Fibroblast of skin of right quadriceps (primary cell): ENCODE results near the gene STYXL1.
"Not testable (repeated sequence)": the region's sequence is repeated elsewhere in the genome, so short reads cannot be mapped to it uniquely, and the experiment has no call there.

ENCODE experiments used
- DNase-seq: peaks from one replicate; pipeline ENCODE4 v3.0.0-alpha.2; 2013

STYXL1 gene

GRCh38 chr7:76023002-76023401, 24.8 kb downstream of the STYXL1 start:
- no peak for DNase-seq

- DNase-seq = no peak
Measured at GRCh38 chr7:76022026-76022780, 25.6 kb downstream of the STYXL1 start.

- peak; percentile 41 for DNase-seq
Measured at GRCh38 chr7:76020031-76020714, 27.6 kb downstream of the STYXL1 start.

- not testable (repeated sequence) for DNase-seq
Measured at GRCh38 chr7:76018520-76018919, 29.3 kb downstream of the STYXL1 start.

- no peak for DNase-seq
Measured at GRCh38 chr7:76016191-76016947, 31.4 kb downstream of the STYXL1 start.

- peak; percentile 51 for DNase-seq
Measured at GRCh38 chr7:76011442-76011861, 36.3 kb downstream of the STYXL1 start.

GRCh38 chr7:76009672-76010600, 37.9 kb downstream of the STYXL1 start:
- DNase-seq = no peak

- no peak for DNase-seq
Measured at GRCh38 chr7:76008156-76008687, 39.6 kb downstream of the STYXL1 start.

- not testable (repeated sequence) for DNase-seq
Measured at GRCh38 chr7:76005004-76005403, 42.8 kb downstream of the STYXL1 start.

- DNase-seq = no peak
Measured at GRCh38 chr7:76003351-76003750, 44.4 kb downstream of the STYXL1 start.

- DNase-seq = no peak
Measured at GRCh38 chr7:76002822-76003221, 45.0 kb downstream of the STYXL1 start.

GRCh38 chr7:76002139-76002538, 45.7 kb downstream of the STYXL1 start:
- DNase-seq = no peak

GRCh38 chr7:76000566-76000965, 47.2 kb downstream of the STYXL1 start:
- DNase-seq = no peak

GRCh38 chr7:75998038-75998437, 49.8 kb downstream of the STYXL1 start:
- DNase-seq = no peak

- DNase-seq = no peak
Measured at GRCh38 chr7:75996476-75996875, 51.3 kb downstream of the STYXL1 start.

- no peak for DNase-seq
Measured at GRCh38 chr7:75995996-75996395, 51.8 kb downstream of the STYXL1 start.

- DNase-seq = no peak
Measured at GRCh38 chr7:75995052-75995471, 52.7 kb downstream of the STYXL1 start.

- peak; percentile 90 for DNase-seq
Measured at GRCh38 chr7:75994388-75995051, 53.3 kb downstream of the STYXL1 start, which contains the start of gene TMEM120A. Gene TMEM120A (minus strand): TSS chr7:75994595. CDS start chr7:75994570, 25 bp downstream.

GRCh38 chr7:75993689-75994387, 54.0 kb downstream of the STYXL1 start:
- DNase-seq = peak; percentile 28

- DNase-seq = no peak
Measured at GRCh38 chr7:75992083-75992755, 55.6 kb downstream of the STYXL1 start.
